Myocyte (in vitro differentiated cells): ENCODE data around the gene TSPAN1. TPM values are rescaled to one million over a fixed set of nuclear protein-coding genes. Genes with fewer than 3 reads are reported as not detected.
A peak's percentile ranks its signal among the peaks of the same experiment; 100 is the strongest.

Experiments used
- DNase-seq: peaks from one replicate; pipeline ENCODE4 v3.0.0-alpha.2; 2012; ENCODE audit warnings: low read depth
- total RNA-seq: library from RNA; depleted of rRNA; stranded (reverse); fragments of >200 nt; gene quantifications from 2 replicates; pipeline ENCODE4 v1.2.3, GENCODE V29; 2014

The TSPAN1 gene
- total RNA-seq, 1 donor from 2014 or later: 2.5 TPM

DNA sequence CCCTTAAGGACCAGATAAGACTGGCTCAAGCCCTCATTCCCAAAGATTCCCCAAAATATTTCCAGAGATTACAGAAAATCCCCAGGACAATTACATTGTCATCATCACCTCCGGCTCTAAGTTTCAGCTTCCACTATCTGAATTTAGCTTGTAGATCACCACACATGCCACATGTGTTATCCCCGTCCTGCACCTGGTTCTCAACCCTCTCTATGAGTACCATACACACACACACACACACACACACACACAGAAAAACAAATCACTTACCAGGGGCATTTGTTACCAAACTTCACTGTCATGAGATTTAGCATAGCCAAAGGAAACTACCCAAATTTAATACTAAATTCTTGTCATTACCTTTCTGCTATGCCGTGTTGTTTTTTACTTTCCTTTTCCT lies 15.4 kb upstream of the TSPAN1 start:
- DNase-seq: peak; percentile 44

- no peak for DNase-seq
Observed at GRCh38 chr1:46160212-46160611, 14.7 kb upstream of the TSPAN1 start.

GRCh38 chr1:46166521-46167462 lies 8.1 kb upstream of the TSPAN1 start:
- no peak for DNase-seq

DNA sequence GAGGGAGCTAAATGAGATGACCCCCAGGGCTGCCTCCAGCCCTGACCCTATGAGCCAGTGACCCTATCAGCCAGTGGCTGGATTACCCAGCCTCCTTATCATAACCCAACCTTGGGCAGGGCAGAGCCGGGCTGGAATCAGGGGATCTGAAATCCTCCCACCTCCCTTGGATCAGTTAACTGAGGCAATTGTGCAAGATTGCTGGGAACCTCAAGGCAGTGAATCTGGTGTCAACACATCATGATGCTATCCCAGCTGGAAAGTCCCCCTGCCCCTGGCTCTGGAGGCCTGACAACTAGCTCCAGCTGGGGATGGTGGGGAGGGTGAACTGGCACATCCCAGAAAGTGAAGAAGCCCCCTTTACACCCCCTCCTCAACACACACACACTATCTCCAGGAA lies 6.4 kb upstream of the TSPAN1 start:
- DNase-seq: no peak

- no peak for DNase-seq
Observed at GRCh38 chr1:46169811-46170454, 5.0 kb upstream of the TSPAN1 start.

DNA sequence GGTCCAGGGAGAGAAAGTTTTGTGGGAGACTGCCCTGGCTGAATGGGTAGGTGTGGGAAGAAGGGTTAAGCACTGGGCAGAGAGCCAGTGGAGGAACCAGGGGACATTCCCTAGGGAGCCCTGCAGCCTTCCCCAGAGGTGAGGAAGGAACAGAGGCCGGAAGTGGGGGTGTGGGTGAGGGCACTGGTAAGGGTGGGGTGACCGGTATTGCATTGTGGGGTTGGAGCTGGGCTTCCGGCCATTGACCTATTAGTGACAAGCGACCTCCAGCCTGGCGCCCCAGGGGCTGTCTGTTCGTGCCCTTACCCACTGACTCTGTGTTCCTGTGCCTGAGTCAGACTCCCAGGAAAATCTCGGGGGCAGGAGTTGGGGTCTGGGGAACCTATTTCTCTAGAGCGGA lies 3.5 kb upstream of the TSPAN1 start:
- DNase-seq: no peak

DNA sequence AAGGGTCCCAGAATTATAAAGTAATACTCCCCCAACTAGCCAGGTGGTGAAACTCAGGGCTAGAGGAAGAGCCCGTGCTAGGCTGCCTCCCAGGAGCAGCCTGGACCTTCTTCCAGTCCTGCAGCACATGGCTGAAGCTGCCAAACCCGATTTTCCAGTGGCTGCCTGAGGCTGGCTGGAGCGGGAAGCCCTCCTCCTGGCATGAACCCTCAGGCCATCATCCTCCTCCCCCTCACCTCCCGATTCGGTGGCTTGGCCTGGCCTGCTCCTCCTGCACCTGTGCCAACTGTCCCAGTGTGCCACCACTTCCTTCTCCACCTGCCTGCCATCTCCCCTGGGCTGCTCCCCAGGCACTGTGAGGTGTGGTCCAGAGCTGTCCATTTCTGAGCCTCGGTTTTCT lies 3.0 kb upstream of the TSPAN1 start:
- no peak for DNase-seq

DNA sequence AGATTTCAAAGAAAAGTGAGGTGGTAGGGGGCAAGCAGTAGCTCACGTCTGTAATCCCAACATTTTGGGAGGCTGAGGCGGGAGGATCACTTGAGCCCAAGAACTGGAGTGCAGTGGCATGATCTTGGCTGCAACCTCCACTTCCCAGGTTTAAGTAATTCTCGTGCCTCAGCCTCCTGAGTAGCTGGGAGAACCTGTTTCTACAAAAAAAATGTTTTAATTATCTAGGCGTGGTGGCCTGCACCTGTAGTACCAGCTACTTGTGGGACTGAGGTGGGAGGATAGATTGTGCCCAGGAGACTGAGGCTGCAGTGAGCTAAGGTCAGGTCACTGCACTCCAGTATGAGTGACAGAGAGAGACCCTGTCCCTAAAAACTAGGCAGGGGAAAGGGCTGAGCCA lies 2.6 kb upstream of the TSPAN1 start:
- no peak for DNase-seq

GRCh38 chr1:46173361-46173856 lies 1.5 kb upstream of the TSPAN1 start:
- DNase-seq: peak; percentile 65

GRCh38 chr1:46175243-46175642 lies 356 bp downstream of the TSPAN1 start:
- DNase-seq: no peak

DNA sequence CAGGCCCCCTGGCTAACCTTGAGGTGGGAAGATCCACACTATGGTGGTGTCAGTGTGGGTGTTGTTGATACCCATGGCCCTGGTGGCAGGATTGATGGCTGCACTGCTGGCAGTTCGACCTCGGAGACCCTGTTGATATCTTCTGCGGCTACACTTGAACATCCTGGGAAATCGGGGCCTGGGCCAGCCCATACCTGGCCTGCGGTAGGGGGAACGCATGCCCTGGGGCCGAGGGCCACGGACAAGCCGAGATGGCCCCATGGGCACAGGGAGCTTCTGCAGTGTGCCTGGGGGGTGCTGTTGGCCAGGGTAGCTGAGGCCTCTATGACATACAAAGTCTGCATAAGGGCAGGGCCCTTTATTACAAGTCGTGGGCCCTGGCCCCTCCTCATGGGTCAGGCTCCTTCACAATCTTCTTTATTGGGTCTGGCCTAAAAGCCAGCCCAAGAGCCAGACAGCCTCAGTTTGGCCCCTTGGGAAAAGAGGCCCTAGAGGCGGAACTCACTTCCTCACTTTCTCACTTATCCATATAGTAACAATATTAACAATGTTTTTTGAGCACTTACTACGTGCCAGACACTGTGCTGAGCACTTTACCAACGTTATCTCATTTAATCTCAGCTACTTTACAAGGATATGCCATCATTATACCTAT lies 1.5 kb downstream of the TSPAN1 start, which contains the start of gene P3R3URF:
Gene P3R3URF, minus strand, starts transcription at position 278 of the 655 bp plus-strand sequence. Its CDS starts 17 bp downstream, at position 261.
- no peak for DNase-seq

DNA sequence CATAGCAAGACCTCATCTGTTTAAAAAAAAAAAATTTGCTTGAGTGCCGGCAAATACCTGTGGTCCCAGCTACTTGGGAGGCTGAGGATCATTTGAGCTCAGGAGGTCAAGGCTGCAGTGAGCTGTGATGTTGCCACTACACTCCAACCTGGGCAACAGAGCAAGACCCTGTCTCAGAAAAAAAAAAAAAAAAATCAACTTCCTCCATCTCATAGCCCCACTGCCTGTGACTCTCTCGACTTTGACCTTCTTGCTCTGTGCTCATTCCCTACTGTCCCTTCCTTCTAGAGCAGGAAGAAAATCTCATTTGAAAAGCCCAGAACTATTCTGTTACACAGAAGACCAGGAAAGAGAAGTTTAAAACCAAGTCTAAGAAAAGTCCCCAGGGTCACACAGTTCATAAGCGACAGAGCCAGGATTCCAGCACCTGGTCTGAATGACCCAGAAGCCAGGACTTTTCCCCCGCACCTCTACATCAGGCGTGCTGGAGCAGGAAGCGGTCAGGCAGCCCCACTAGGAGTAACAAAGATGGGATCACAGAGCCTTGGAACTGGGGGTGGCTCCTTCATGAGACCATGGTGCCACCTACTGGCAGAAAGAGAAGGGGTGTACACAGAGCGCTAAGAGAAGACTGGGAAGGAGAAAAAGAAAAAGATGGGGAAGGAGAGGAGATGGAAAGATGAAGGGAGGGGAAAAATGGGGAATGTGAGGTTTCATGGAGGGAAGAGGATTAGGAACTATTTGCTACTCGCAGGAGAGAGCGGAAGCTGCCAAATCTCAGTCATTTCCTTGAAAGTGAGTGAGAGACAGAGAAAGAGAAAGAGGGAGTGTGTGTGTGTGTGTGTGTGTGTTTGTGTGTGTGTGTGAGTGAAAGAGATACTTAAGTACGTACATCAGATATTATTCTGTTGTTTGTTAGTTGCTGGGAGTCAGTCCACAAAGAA lies 4.5 kb downstream of the TSPAN1 start:
- peak; percentile 92 for DNase-seq

DNA sequence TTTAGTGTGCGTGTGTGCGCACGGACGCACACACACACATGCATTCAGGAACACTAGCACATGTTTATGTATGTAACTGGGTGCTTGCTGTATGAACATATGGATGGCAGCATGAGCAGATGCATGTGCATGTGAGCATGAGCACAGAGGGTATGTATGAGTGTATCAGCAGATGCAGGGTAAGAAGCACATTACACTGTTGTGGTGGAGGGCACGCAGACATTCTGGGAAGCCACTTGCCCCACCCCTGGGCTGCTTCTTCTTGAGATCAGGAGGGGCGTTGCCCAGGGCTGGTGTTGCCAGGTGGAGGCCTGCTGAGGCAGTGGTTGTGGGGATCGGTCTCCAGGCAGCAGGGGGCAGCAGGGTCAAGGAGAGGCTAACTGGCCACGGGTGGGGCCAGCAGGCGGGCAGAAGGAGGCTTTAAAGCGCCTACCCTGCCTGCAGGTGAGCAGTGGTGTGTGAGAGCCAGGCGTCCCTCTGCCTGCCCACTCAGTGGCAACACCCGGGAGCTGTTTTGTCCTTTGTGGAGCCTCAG lies 5.3 kb downstream of the TSPAN1 start:
- DNase-seq: peak; percentile 49

DNA sequence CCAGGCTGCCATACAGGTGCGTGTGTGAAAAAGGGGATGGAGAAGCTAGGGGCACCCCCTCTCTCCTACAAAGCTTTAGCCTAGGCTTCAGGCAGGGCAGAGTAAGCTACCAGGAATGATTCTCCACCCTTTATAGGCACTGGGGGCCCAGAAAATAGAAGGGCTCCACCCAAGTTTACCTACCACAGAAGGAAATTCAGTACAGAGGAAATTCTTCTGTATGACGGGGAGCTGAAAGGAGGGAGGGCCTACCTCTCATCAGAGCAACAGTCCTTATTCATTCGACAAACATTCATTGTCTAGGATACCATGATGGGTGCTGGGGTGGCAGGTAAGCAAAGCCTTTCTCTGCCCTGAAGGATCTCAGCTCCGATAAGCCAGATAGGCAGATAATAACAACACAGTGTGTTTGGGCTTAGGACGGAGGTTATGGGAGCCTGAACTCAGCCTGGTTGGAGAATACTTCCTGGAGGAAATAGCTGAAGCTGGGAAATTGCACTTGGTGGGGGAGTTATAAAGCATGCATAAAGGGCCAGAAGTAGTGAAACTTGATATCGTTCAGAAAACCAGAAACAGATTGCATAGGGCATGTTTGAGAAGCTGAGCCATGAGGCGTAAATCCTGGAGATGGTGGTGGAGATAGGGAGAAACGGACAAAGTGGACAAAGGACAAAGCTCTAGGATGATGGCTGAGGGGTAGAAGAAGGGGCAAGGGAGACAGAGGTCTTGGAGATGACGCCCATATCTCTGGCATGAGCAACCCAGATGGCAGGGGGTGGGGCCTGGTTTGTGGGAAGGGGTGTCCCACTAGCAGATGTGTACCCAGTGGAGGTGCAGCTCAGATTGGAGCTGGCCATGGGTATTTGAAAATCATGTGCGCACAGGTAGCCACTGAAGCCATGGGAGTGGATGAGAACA lies 6.7 kb downstream of the TSPAN1 start:
- DNase-seq: no peak

- peak; percentile 99 for DNase-seq
Observed at GRCh38 chr1:46183079-46183847, 8.4 kb downstream of the TSPAN1 start.

- DNase-seq: peak; percentile 50
Observed at GRCh38 chr1:46183926-46184557, 9.2 kb downstream of the TSPAN1 start.

- DNase-seq: no peak
Observed at GRCh38 chr1:46184920-46185658, 10.2 kb downstream of the TSPAN1 start.
